ENCODE data around the gene APEX1.

- TF ChIP-seq POLR2AphosphoS5 (IDR thresholded peaks at IDR 0.05) (peak in 1 of 3 donors; percentile 34), CTCF (IDR thresholded peaks at IDR 0.05) (no peak)
Measured at GRCh38 chr14:20456971-20457370, 1.9 kb downstream of the APEX1 start.
